Measurements from ENCODE around the gene FOXL1. TPM values are rescaled to one million over a fixed set of nuclear protein-coding genes. Genes with fewer than 3 reads are reported as not detected.

The FOXL1 gene
- total RNA-seq (2016; rRNA removed; fragmentation: Illumina TruSeq; extraction: Trizol) = not detected in 2 replicates
- not detected in 2 replicates for total RNA-seq (2016; cell fraction: cytosol; rRNA removed; fragmentation: Illumina TruSeq; extraction: Trizol; ENCODE audit: low read depth)
- not detected in 2 replicates for total RNA-seq (2016; cell fraction: insoluble cytoplasmic fraction; rRNA removed; fragmentation: Illumina TruSeq; extraction: Trizol)
- not detected in 2 replicates for total RNA-seq (2016; cell fraction: membrane; rRNA removed; fragmentation: Illumina TruSeq; extraction: Trizol)
- total RNA-seq (2016; cell fraction: nucleus; rRNA removed; fragmentation: Illumina TruSeq; extraction: Trizol) = not detected in 2 replicates
- polyA plus RNA-seq (2011; rRNA removed) = not detected in 2 replicates
- 0.01 TPM in 1 of 2 replicates, not detected in the other for polyA plus RNA-seq (2011; cell fraction: cytosol; rRNA removed)
- polyA plus RNA-seq (2011; cell fraction: nucleus; rRNA removed) = not detected in 2 replicates
- polyA plus RNA-seq (2012) = not detected in 2 replicates
- polyA plus RNA-seq (2016; cell fraction: cytosol; fragmentation: Illumina TruSeq; extraction: Trizol; ENCODE audit: low read depth) = not detected in 2 replicates
- not detected in 2 replicates for polyA plus RNA-seq (2016; cell fraction: insoluble cytoplasmic fraction; fragmentation: Illumina TruSeq; extraction: Trizol; ENCODE audit: low read depth)
- not detected in 2 replicates for polyA plus RNA-seq (2016; cell fraction: membrane; fragmentation: Illumina TruSeq; extraction: Trizol; ENCODE audit: low read depth)
- not detected in 2 replicates for polyA plus RNA-seq (2016; cell fraction: nucleus; fragmentation: Illumina TruSeq; extraction: Trizol; ENCODE audit: insufficient read depth, low read depth)
- 1.1 TPM in 1 of 2 replicates, not detected in the other for polyA minus RNA-seq (2011; rRNA and poly(A)+ RNA removed; ENCODE audit: low replicate concordance)
- not detected in 2 replicates for polyA minus RNA-seq (2011; cell fraction: cytosol; rRNA and poly(A)+ RNA removed)
- polyA minus RNA-seq (2011; cell fraction: nucleus; rRNA and poly(A)+ RNA removed) = not detected in 2 replicates
- Bru-seq, nascent RNA = percentile 14 among the genes with signal in this experiment
- percentile 28 among the genes with signal in this experiment for BruChase-seq, experiment 1, labeled RNA remaining after a 6-hour chase
- BruChase-seq, experiment 2, labeled RNA remaining after a 2-hour chase = percentile 27 among the genes with signal in this experiment
- long read RNA-seq, experiment 1 = 0 reads
- long read RNA-seq, experiment 2 = 0 reads

DNA sequence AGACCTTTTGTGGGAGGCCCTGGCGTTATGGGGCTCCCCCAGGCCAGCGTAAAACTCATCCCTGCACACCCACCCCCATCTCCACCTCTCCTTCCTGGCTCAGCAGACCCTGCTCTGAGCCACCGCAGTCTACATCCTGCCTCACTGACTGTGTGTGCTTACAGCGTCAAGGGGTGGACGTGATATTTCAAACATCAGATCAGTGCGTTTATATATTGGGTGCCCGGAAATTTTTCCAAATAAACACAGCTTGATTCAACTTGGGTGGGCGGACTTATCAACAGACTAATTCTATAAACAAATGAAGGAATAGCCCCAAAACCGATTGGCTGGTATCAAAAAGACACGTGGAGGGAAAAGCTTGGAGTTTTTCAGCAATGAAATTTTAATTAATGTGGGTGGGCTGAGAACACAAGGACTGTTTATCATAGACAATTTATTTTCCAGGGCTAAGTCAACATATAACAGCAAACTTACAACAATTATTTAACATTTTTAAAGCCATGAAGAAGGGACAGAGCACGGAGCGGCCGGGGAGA, at the start of gene FOXL1:
Gene FOXL1 (plus strand): TSS at position 489 of the 539 bp plus-strand sequence. CDS start 175 bp downstream, outside the sequence.
- ChIA-PET POLR2A (no interaction called here), CTCF (ENCODE audit: low intra/inter-chr PET ratio, low total read pairs) (no interaction called here)
- H3K4me1 ChIP-seq (ENCODE audit: insufficient read depth, low read length) = peaks cover 9% of the 10 kb centered on the region
- H3K4me3 ChIP-seq (replicated peaks in 1 of 3; ENCODE audit: insufficient read depth in 1 of 3, low read depth in 2 of 3, low read length in 3 of 3) = no peak within 1 kb of the TSS
- no peaks in the 10 kb centered on the region for H3K9me3 ChIP-seq (ENCODE audit: low read length)
- DNase-seq (ENCODE audit: low spot score) (no peak), FAIRE-seq (no peak), ATAC-seq (no peak)
- no peak within 1 kb of the TSS for H3K27ac ChIP-seq (ENCODE audit: extremely low read length, insufficient read depth, low read length)
- H2AFZ ChIP-seq (ENCODE audit: low read length) = no peak within 1 kb of the TSS
- in situ Hi-C loops (cut with HindIII; ENCODE audit: extremely low pct_ligation_motif_present, low pct_unique_long_range_greater_than_20kb) = no loop called here
- no peak within 1 kb of the TSS for H3K4me2 ChIP-seq (ENCODE audit: low read depth, low read length)
- peaks cover 4 to 90% of the 10 kb centered on the region in 2 experiments for H3K27me3 ChIP-seq (ENCODE audit: control insufficient read depth in 1 of 2, insufficient read depth in 2 of 2, low read length in 2 of 2)
- no peaks in the 10 kb centered on the region for H3K36me3 ChIP-seq (replicated peaks in 1 of 2; ENCODE audit: control insufficient read depth in 1 of 2, insufficient read depth in 2 of 2, low read length in 2 of 2)
- intact Hi-C loops (cut with micrococcal nuclease; ENCODE audit: unreplicated experiment) = no loop called here
- no TSS peak for BruUV-seq (replicated peaks)
- TF ChIP-seq ELF3 (CRISPR knock-in tag; IDR thresholded peaks at IDR 0.05) = no peak
- TF ChIP-seq HMGA1 (CRISPR knock-in tag; conservative IDR thresholded peaks at IDR 0.05) = no peak
- no peak for TF ChIP-seq NFE2 (CRISPR knock-in tag; IDR thresholded peaks at IDR 0.05)
- H4K20me1 ChIP-seq (ENCODE audit: insufficient read depth, low read length) = peaks cover 3% of the 10 kb centered on the region; the same call in 1 of the 2 replicates
- no peaks in the 10 kb centered on the region for H3K79me2 ChIP-seq (ENCODE audit: insufficient read depth, low read length)
- WGBS (ENCODE audit: low lambda C conversion rate) = 9% methylated on average over 13 of the region's 13 CpGs
- H3K9ac ChIP-seq (ENCODE audit: insufficient read depth, low read depth, low read length) = no peak within 1 kb of the TSS

DNA sequence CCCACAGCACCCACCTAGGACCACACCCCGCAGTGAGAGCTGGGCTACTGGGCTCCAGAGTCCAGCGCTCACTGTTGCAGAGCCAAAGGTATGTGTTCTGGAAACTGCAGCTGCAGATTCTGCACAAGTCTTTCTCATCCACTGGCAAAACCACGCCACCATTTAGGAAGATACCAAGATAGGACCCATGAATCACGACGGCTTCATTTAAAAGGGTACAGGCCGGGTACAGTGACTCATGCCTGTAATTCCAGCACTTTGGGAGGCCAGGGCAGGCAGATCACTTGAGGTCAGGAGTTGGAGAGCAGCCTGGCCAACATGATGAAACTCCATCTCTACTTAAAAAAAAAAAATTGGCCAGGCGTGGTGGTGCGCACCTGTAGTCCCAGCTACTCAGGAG, 49.2 kb upstream of the FOXL1 start:
- no peaks in the 10 kb centered on the region for H3K4me1 ChIP-seq (ENCODE audit: insufficient read depth, low read length)
- ChIA-PET CTCF (ENCODE audit: low intra/inter-chr PET ratio, low total read pairs) (no interaction called here), POLR2A (no interaction called here)
- H3K4me3 ChIP-seq (replicated peaks in 1 of 3; ENCODE audit: insufficient read depth in 1 of 3, low read depth in 2 of 3, low read length in 3 of 3) = no peak overlapping the region
- in situ Hi-C loops (cut with HindIII; ENCODE audit: extremely low pct_ligation_motif_present, low pct_unique_long_range_greater_than_20kb) (no loop called here), intact Hi-C loops (cut with micrococcal nuclease; ENCODE audit: unreplicated experiment) (no loop called here)
- FAIRE-seq (no peak), DNase-seq (ENCODE audit: low spot score) (no peak), ATAC-seq (no peak)
- H3K27ac ChIP-seq (ENCODE audit: extremely low read length, insufficient read depth, low read length) = no peak overlapping the region
- H2AFZ ChIP-seq (ENCODE audit: low read length) = no peak overlapping the region
- BruUV-seq (replicated peaks) = no TSS peak
- H3K36me3 ChIP-seq (replicated peaks in 1 of 2; ENCODE audit: control insufficient read depth in 1 of 2, insufficient read depth in 2 of 2, low read length in 2 of 2) = no peaks in the 10 kb centered on the region
- peaks cover 0 to 2% of the 10 kb centered on the region in 2 experiments; a peak in 2 of 5 replicates for H3K27me3 ChIP-seq (ENCODE audit: control insufficient read depth in 1 of 2, insufficient read depth in 2 of 2, low read length in 2 of 2)
- no peaks in the 10 kb centered on the region for H4K20me1 ChIP-seq (ENCODE audit: insufficient read depth, low read length)
- no peak overlapping the region for H3K4me2 ChIP-seq (ENCODE audit: low read depth, low read length)
- no peaks in the 10 kb centered on the region for H3K79me2 ChIP-seq (ENCODE audit: insufficient read depth, low read length)
- TF ChIP-seq, protein P1, sequence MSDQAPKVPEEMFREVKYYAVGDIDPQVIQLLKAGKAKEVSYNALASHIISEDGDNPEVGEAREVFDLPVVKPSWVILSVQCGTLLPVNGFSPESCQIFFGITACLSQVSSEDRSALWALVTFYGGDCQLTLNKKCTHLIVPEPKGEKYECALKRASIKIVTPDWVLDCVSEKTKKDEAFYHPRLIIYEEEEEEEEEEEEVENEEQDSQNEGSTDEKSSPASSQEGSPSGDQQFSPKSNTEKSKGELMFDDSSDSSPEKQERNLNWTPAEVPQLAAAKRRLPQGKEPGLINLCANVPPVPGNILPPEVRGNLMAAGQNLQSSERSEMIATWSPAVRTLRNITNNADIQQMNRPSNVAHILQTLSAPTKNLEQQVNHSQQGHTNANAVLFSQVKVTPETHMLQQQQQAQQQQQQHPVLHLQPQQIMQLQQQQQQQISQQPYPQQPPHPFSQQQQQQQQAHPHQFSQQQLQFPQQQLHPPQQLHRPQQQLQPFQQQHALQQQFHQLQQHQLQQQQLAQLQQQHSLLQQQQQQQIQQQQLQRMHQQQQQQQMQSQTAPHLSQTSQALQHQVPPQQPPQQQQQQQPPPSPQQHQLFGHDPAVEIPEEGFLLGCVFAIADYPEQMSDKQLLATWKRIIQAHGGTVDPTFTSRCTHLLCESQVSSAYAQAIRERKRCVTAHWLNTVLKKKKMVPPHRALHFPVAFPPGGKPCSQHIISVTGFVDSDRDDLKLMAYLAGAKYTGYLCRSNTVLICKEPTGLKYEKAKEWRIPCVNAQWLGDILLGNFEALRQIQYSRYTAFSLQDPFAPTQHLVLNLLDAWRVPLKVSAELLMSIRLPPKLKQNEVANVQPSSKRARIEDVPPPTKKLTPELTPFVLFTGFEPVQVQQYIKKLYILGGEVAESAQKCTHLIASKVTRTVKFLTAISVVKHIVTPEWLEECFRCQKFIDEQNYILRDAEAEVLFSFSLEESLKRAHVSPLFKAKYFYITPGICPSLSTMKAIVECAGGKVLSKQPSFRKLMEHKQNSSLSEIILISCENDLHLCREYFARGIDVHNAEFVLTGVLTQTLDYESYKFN (CRISPR knock-in tag; conservative IDR thresholded peaks at IDR 0.05) = no peak
- TF ChIP-seq IRX3 (CRISPR knock-in tag; IDR thresholded peaks at IDR 0.05; ENCODE audit: borderline replicate concordance, low read depth) = no peak
- no peak for TF ChIP-seq RXRA (CRISPR knock-in tag; IDR thresholded peaks at IDR 0.05)
- no peak overlapping the region for H3K9ac ChIP-seq (ENCODE audit: insufficient read depth, low read depth, low read length)
- no peaks in the 10 kb centered on the region for H3K9me3 ChIP-seq (ENCODE audit: low read length)
- 96% methylated on average over 8 of the region's 8 CpGs for WGBS (ENCODE audit: low lambda C conversion rate)
